Tibial nerve (tissue), 4 donors: Measurements from ENCODE around the gene NACA2. TPM values are rescaled to one million over a fixed set of nuclear protein-coding genes. Genes with fewer than 3 reads are reported as not detected.

Experiments used
- DNase-seq, 2 donors: peaks; one replicate each; pipeline ENCODE4 v3.0.0-alpha.2; 2019; ENCODE audit warnings: low spot score in 2 of 2
- H3K27ac ChIP-seq, 4 donors: fragments of 200-600 bp; sonication (generic) in 3 of 4; one replicate each; pipeline ENCODE4 v1.5.1; 2017 to 2019; ENCODE audit warnings: mild to moderate bottlenecking in 1 of 4
- H3K27me3 ChIP-seq, 2 donors: fragments of 200-600 bp; sonication (generic) in 1 of 2; one replicate each; pipeline versions ENCODE4 v1.5.1 to v1.6.0; 2017 to 2019
- H3K36me3 ChIP-seq, 3 donors: fragments of 200-600 bp; sonication (generic); one replicate each; pipeline ENCODE4 v1.5.1; 2018 to 2019
- H3K4me1 ChIP-seq, 4 donors: fragments of 200-600 bp; sonication (generic) in 3 of 4; one replicate each; pipeline ENCODE4 v1.5.1; 2017 to 2019
- H3K4me3 ChIP-seq, 4 donors: fragments of 200-600 bp; sonication (generic) in 3 of 4; one replicate each; pipeline ENCODE4 v1.5.1; 2017 to 2019; ENCODE audit warnings: mild to moderate bottlenecking in 1 of 4, moderate library complexity in 1 of 4
- H3K9me3 ChIP-seq, 4 donors: fragments of 200-600 bp; sonication (generic) in 3 of 4; one replicate each; pipeline ENCODE4 v1.5.1; 2017 to 2019
- CTCF ChIP-seq, 5 experiments: fragments of 200-600 bp in 3 of 5; fragments of 450-650 bp in 2 of 5; sonication (generic) in 3 of 5; IDR thresholded peaks; one replicate each; pipeline ENCODE4 v1.5.1; 2016 to 2019; ENCODE audit warnings: antibody characterized with exemption in 5 of 5, mild to moderate bottlenecking in 3 of 5, moderate library complexity in 2 of 5
- EP300 ChIP-seq, 2 donors: sonication (generic); formaldehyde crosslinking; IDR thresholded peaks; one replicate each; pipeline ENCODE4 v1.6.1; 2017; ENCODE audit warnings: antibody characterized with exemption in 2 of 2, mild to moderate bottlenecking in 1 of 2
- POLR2A ChIP-seq, 2 donors: fragments of 450-650 bp; IDR thresholded peaks; one replicate each; pipeline ENCODE4 v1.6.1; 2017; ENCODE audit warnings: antibody characterized with exemption in 2 of 2, mild to moderate bottlenecking in 2 of 2, moderate library complexity in 2 of 2
- WGBS, 2 donors: methylation state at CpG; one replicate each; pipeline ENCODE4 v1.1.5; 2018; 5-methylcytosine and 5-hydroxymethylcytosine counted together
- total RNA-seq, 4 donors: library from RNA; depleted of rRNA; stranded (reverse); fragments of >200 nt; gene quantifications; one replicate each; pipeline ENCODE4 v1.1.0, GENCODE V29; 2016

The NACA2 gene
- total RNA-seq, 4 donors from 2014 or later = not detected

- WGBS, 2 donors = 78 to 94% methylated on average over 1 of the region's 1 CpG
- no peak for TF ChIP-seq EP300 (IDR thresholded peaks at IDR 0.05)
- no peak for TF ChIP-seq POLR2A (IDR thresholded peaks at IDR 0.05)
- no peak for TF ChIP-seq CTCF (IDR thresholded peaks at IDR 0.05)
Observed at GRCh38 chr17:61540874-61541273, 50.1 kb downstream of the NACA2 start.

More at GRCh38 chr17:61540874-61541273, 50.1 kb downstream of the NACA2 start:
- Histone ChIP-seq H3K9me3 (peaks cover 0 to 20% (median 5%) of the 10 kb centered on the region in 4 donors), H3K4me3 (no peak overlapping the region), H3K36me3 (no peaks in the 10 kb centered on the region), H3K4me1 (no peaks in the 10 kb centered on the region), H3K27ac (no peak overlapping the region), H3K27me3 (no peaks in the 10 kb centered on the region)
- no peak for DNase-seq

Other genes starting within 250 kb of the NACA2 start
- gene TBX2, start 191.4 kb downstream of the NACA2 start, total RNA-seq = 10 to 100 TPM; 23.2 to 42.0 (median 26.5) TPM
- not detected for gene TBX4, start 138.8 kb downstream of the NACA2 start, total RNA-seq